Kidney (tissue), 14 donors: ENCODE results near the gene RREB1. TPM values are rescaled to one million over a fixed set of nuclear protein-coding genes. Genes with fewer than 3 reads are reported as not detected.

Source experiments
- DNase-seq, 5 donors: peaks; one replicate each; pipeline ENCODE4 v3.0.0-alpha.2; 2013 to 2020
- FAIRE-seq: peaks from 2 replicates; lab custom pipeline; 2012; peaks lifted over from hg19 to GRCh38; lab: Jason Lieb, UNC
- H3K27ac ChIP-seq, 2 donors: one replicate each; pipeline ENCODE4 v1.7.0; 2013; ENCODE audit warnings: low read depth in 2 of 2, low read length in 2 of 2, inconsistent platforms in 1 of 2
- H3K27me3 ChIP-seq: one replicate; pipeline ENCODE4 v1.7.1; 2013; ENCODE audit warnings: low read length, inconsistent platforms; ENCODE audit not compliant: control insufficient read depth, insufficient read depth
- H3K36me3 ChIP-seq, 3 donors: one replicate each; pipeline versions ENCODE4 v1.7.0 to v1.7.1; 2013; ENCODE audit warnings: low read length in 3 of 3, control low read depth in 1 of 3, inconsistent platforms in 1 of 3; ENCODE audit not compliant: insufficient read depth in 3 of 3, control insufficient read depth in 2 of 3
- H3K4me1 ChIP-seq, 3 donors: one replicate each; pipeline versions ENCODE4 v1.7.0 to v1.7.1; 2013; ENCODE audit warnings: low read length in 3 of 3, inconsistent platforms in 1 of 3, low read depth in 1 of 3; ENCODE audit not compliant: control insufficient read depth in 2 of 3, insufficient read depth in 2 of 3
- H3K4me3 ChIP-seq, 3 donors: one replicate each; pipeline versions ENCODE4 v1.7.0 to v1.8.1; 2013; ENCODE audit warnings: low read length in 3 of 3, control low read depth in 1 of 3, inconsistent platforms in 1 of 3
- H3K9ac ChIP-seq, 3 donors: one replicate each; pipeline versions ENCODE4 v1.7.0 to v1.7.1; 2013; ENCODE audit warnings: low read length in 3 of 3, control low read depth in 1 of 3, inconsistent platforms in 1 of 3
- H3K9me3 ChIP-seq, 3 donors: one replicate each; pipeline versions ENCODE4 v1.7.0 to v1.7.1; 2013; ENCODE audit warnings: low read length in 3 of 3, control low read depth in 1 of 3, inconsistent platforms in 1 of 3; ENCODE audit not compliant: control insufficient read depth in 2 of 3, insufficient read depth in 1 of 3
- intact Hi-C: fragments of 100-400 bp; cut with DNase I; formaldehyde crosslinking; loops from one replicate; pipeline ENCODE4 v1.11.1; 2022
- polyA plus RNA-seq: library from polyadenylated mRNA; stranded (reverse); fragments of 350-450 nt; fragmentation: Illumina TruSeq; extraction: RNeasy Lipid Tissue Mini Kit (QIAGEN cat#74804); gene quantifications from one replicate; pipeline ENCODE4 v1.2.3, GENCODE V29; 2014; ENCODE audit warnings: low read depth, low replicate concordance; ENCODE audit not compliant: insufficient read depth
- total RNA-seq: library from RNA; stranded (reverse); fragmentation: NEBNext Ultra II Directional; extraction: Animal tissue kit (Norgen Biotek cat#: 25700); gene quantifications from one replicate; pipeline ENCODE4 v1.2.1, GENCODE V29; 2021
- TF ChIP-seq, protein P1 (sequence below): IDR thresholded peaks from 3 replicates; pipeline ENCODE4 v1.5.1; 2012; ENCODE audit warnings: mild to moderate bottlenecking, moderate library complexity, borderline replicate concordance; ENCODE audit not compliant: insufficient read depth; ENCODE audit errors: extremely low read depth
- donor health status: control.
- donor health status: control.
- donor health status: control.
- donor health status: control.
- donor health status: control.
- donor health status: DM: yes; HTN: yes; CAD: no.
- donor health status: Normal renal cell carcinoma (clear cell type).

The RREB1 gene
- total and polyA plus RNA-seq, 2 donors from 2014 or later: 5.9 to 56.5 TPM

DNA sequence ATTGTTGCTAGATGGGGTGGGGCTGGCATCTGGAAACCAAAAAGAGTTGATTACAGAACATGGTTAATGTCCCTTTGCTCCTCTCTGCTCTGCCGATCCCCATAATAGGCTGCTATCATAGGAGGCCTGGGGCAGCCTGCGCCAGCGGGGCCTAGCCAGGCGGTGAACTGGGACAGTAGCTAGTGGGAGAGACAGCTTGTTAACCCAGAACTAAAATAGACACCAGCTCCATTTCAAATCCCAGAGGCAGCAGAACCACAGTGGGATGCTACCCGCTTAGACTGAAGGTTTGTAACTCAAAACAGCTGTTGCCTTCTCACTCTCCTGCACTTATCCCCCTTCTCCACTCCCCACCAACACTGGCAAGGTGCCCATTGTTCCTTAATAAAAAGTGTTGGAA, 106.7 kb downstream of the RREB1 start:
- H3K27me3 ChIP-seq: no peaks in the 10 kb centered on the region
- H3K9me3 ChIP-seq: no peaks in the 10 kb centered on the region
- TF ChIP-seq, protein P1, sequence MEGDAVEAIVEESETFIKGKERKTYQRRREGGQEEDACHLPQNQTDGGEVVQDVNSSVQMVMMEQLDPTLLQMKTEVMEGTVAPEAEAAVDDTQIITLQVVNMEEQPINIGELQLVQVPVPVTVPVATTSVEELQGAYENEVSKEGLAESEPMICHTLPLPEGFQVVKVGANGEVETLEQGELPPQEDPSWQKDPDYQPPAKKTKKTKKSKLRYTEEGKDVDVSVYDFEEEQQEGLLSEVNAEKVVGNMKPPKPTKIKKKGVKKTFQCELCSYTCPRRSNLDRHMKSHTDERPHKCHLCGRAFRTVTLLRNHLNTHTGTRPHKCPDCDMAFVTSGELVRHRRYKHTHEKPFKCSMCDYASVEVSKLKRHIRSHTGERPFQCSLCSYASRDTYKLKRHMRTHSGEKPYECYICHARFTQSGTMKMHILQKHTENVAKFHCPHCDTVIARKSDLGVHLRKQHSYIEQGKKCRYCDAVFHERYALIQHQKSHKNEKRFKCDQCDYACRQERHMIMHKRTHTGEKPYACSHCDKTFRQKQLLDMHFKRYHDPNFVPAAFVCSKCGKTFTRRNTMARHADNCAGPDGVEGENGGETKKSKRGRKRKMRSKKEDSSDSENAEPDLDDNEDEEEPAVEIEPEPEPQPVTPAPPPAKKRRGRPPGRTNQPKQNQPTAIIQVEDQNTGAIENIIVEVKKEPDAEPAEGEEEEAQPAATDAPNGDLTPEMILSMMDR: no peak
- H3K4me1 ChIP-seq: peaks cover 3 to 39% (median 24%) of the 10 kb centered on the region in 3 donors
- intact Hi-C loops: no loop called here
- no peak overlapping the region for H3K4me3 ChIP-seq
- no peak for FAIRE-seq
- peak in 1 of 5 donors; percentile 36 for DNase-seq
- peaks cover 0 to 30% (median 29%) of the 10 kb centered on the region in 3 donors for H3K36me3 ChIP-seq
- peak overlapping the region in 1 of 2 donors; percentile 69 for H3K27ac ChIP-seq
- peak overlapping the region in 1 of 3 donors; percentile 1 for H3K9ac ChIP-seq

DNA sequence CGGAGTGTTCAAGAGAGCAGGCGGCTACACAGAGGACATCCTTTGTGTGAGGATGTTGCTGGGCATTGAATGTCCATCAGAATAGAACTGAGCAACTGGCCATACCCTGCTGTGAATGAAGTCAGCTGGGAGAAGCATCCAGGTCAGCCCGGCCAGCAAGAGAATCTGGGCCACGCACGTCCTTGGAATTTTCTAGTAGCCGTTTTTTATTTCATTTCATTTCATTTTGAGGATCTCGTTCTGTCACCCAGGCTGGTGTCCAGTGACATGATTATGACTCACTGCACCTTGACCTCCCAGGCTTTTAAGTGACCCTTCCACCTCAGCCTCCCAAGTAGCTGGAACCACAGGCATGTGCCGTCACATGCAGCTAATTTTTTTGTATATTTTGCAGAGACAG, 107.4 kb downstream of the RREB1 start:
- no peak for FAIRE-seq

DNA sequence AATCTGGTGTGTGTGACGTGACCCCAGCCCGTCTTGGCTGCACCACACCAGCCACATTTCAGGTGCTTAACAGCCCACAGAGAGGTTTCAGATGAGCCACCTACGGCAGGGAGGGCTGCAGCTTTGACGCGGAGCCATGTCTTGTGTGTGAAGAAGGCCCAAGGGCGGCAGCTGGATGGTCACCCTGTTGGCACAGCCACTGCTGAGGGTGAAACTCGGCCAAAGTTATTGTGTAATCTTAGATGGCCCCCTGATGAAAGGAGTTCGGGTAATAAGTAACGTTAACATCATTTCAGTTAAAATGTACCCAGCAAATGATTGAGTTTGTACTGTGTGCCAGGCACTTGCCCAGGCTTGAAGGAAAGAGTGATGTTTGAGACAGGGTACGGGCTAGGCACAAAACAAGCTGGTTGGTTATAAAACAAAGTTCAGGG, 108.1 kb downstream of the RREB1 start:
- DNase-seq (peak in 3 of 5 donors; percentile 41 to 86 (median 57)), FAIRE-seq (peak; percentile 8)
- Histone ChIP-seq H3K9ac (peak overlapping the region in 1 of 3 donors; percentile 37), H3K9me3 (no peaks in the 10 kb centered on the region), H3K4me3 (no peak overlapping the region), H3K27me3 (no peaks in the 10 kb centered on the region), H3K4me1 (peaks cover 3 to 51% (median 33%) of the 10 kb centered on the region in 3 donors), H3K36me3 (peaks cover 0 to 28% (median 27%) of the 10 kb centered on the region in 3 donors), H3K27ac (peak overlapping the region; percentile 69 to 80)
- TF ChIP-seq, protein P1: no peak
- intact Hi-C loops: no loop called here

More for the DNA sequence above, 107.4 kb downstream of the RREB1 start:
- Histone ChIP-seq H3K36me3 (peaks cover 0 to 30% (median 29%) of the 10 kb centered on the region in 3 donors), H3K4me1 (peaks cover 3 to 45% (median 31%) of the 10 kb centered on the region in 3 donors), H3K4me3 (no peak overlapping the region), H3K9ac (peak overlapping the region in 1 of 3 donors; percentile 37), H3K27ac (peak overlapping the region; percentile 69 to 80), H3K27me3 (no peaks in the 10 kb centered on the region), H3K9me3 (no peaks in the 10 kb centered on the region)
- TF ChIP-seq, protein P1: no peak
- DNase-seq: no peak
- intact Hi-C loops: no loop called here
